Activated naive CD4-positive, alpha-beta T cell treated with Interleukin-2 at 50 U/mL for 16 hours (primary cell): Measurements from ENCODE around the gene INO80B.
A peak's percentile ranks its signal among the peaks of the same experiment; 100 is the strongest.

Experiments used
- DNase-seq: peaks from one replicate; pipeline ENCODE4 v3.0.0-alpha.2; 2020

The INO80B gene

GRCh38 chr2:74503506-74504475 is 48.9 kb downstream of the INO80B start:
- DNase-seq, result no peak

GRCh38 chr2:74504591-74504990 is 49.7 kb downstream of the INO80B start:
- DNase-seq, result no peak

DNA sequence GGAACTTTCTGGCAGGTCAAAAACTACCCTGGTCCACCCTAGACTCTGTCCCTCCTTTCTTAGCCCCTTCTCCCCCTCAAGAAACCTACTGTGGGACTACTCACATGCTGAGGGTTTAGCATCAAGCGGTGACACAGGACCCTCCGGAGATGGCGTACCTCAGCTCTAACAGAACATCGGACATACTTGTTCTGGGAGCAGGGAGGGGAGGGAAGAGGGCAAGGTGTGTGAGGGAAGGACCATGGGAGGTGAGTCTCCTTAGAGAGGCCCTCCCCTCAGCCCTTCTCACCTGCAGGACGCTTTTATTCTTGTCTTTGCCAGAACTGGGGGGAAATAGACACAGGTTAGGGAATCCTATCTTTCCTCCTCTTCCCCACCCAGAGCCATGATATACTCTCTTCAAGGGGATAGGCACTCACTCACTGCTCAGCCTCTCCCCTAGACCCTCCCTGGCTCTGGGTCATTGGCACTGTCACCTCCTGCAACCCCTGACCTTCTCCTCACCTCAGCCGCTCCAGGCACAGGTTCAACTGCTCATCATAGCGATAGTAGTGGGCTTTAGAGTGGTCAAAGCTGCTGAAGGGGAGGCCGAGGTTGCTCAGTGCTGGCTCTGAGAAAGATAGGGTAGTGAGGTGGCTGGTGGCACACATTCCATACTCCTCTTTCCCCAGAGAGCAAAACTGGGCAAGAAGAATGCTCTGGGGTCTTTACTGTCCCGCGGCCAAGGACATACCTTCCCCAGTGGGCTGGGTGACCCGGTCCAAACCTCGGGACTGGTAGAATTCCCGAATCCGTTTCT is 50.8 kb downstream of the INO80B start:
- DNase-seq, result no peak

GRCh38 chr2:74507145-74507925 is 52.4 kb downstream of the INO80B start, which contains the start of gene PCGF1:
Gene PCGF1, minus strand, starts transcription at chr2:74507695. Its CDS starts 27 bp downstream, at chr2:74507668.
- peak; percentile 99 for DNase-seq
